Gastrocnemius medialis (tissue), 4 donors: ENCODE measurements around the gene GMNC. TPM values are rescaled to one million over a fixed set of nuclear protein-coding genes. Genes with fewer than 3 reads are reported as not detected.
A peak's percentile ranks its signal among the peaks of the same experiment; 100 is the strongest.

Experiments used
- ATAC-seq, 2 donors: fragments of 150-250 bp; one replicate each; pipeline ENCODE4 v1.9.1; 2016
- DNase-seq, 2 donors: peaks; one replicate each; pipeline ENCODE4 v3.0.0-alpha.2; 2019
- H3K27ac ChIP-seq, 4 donors: fragments of 200-600 bp; sonication (generic); 1 replicate in 1 of 4; 2 replicates in 3 of 4; pipeline ENCODE4 v1.5.1; 2016 to 2018; ENCODE audit warnings: mild to moderate bottlenecking in 2 of 4, moderate library complexity in 1 of 4
- H3K27me3 ChIP-seq, 3 donors: fragments of 200-600 bp; sonication (generic) in 2 of 3; 1 replicate in 1 of 3; 2 replicates in 2 of 3; pipeline versions ENCODE4 v1.5.1 to v1.6.0; 2016 to 2019; ENCODE audit warnings: mild to moderate bottlenecking in 1 of 3, moderate library complexity in 1 of 3
- H3K36me3 ChIP-seq, 2 donors: fragments of 200-600 bp; sonication (generic) in 1 of 2; one replicate each; pipeline ENCODE4 v1.5.1; 2017 to 2018
- H3K4me1 ChIP-seq, 2 donors: fragments of 200-600 bp; sonication (generic) in 1 of 2; one replicate each; pipeline ENCODE4 v1.5.1; 2016 to 2017; ENCODE audit warnings: mild to moderate bottlenecking in 2 of 2
- H3K4me3 ChIP-seq, 4 donors: fragments of 200-600 bp; sonication (generic) in 3 of 4; 1 replicate in 1 of 4; 2 replicates in 3 of 4; pipeline ENCODE4 v1.5.1; 2016 to 2019; ENCODE audit warnings: mild to moderate bottlenecking in 2 of 4
- H3K9me3 ChIP-seq, 3 donors: fragments of 200-600 bp; sonication (generic) in 2 of 3; 1 replicate in 1 of 3; 2 replicates in 2 of 3; pipeline ENCODE4 v1.5.1; 2016 to 2019
- CTCF ChIP-seq, 5 experiments: fragments of 450-650 bp in 3 of 5; fragments of 200-600 bp in 2 of 5; sonication (generic) in 2 of 5; IDR thresholded peaks in 4 of 5; conservative IDR thresholded peaks in 1 of 5; 1 replicate in 4 of 5; 2 replicates in 1 of 5; pipeline ENCODE4 v1.5.1; 2016 to 2019; ENCODE audit warnings: antibody characterized with exemption in 5 of 5, mild to moderate bottlenecking in 3 of 5, moderate library complexity in 3 of 5
- POLR2A ChIP-seq, 2 donors: fragments of 450-650 bp; IDR thresholded peaks; one replicate each; pipeline ENCODE4 v1.6.1; 2017; ENCODE audit warnings: antibody characterized with exemption in 2 of 2, mild to moderate bottlenecking in 2 of 2, moderate library complexity in 2 of 2
- in situ Hi-C, 4 donors: fragments of 200-750 bp; cut with MboI; loops; one replicate each; pipeline versions ENCODE4 v1.15.0 to v1.8.0; 2017; ENCODE audit warnings: low sequenced_read_pairs in 4 of 4
- intact Hi-C: fragments of 100-400 bp; cut with DNase I; formaldehyde crosslinking; loops from one replicate; pipeline ENCODE4 v1.15.1; 2023; ENCODE audit warnings: low total_unique reads
- total RNA-seq, 4 donors: library from RNA; depleted of rRNA; stranded (reverse); fragments of >200 nt; gene quantifications; one replicate each; pipeline versions ENCODE4 v1.1.0 to v1.2.3, GENCODE V29; 2016

Gene GMNC
- total RNA-seq, 4 donors from 2014 or later, result not detected

DNA sequence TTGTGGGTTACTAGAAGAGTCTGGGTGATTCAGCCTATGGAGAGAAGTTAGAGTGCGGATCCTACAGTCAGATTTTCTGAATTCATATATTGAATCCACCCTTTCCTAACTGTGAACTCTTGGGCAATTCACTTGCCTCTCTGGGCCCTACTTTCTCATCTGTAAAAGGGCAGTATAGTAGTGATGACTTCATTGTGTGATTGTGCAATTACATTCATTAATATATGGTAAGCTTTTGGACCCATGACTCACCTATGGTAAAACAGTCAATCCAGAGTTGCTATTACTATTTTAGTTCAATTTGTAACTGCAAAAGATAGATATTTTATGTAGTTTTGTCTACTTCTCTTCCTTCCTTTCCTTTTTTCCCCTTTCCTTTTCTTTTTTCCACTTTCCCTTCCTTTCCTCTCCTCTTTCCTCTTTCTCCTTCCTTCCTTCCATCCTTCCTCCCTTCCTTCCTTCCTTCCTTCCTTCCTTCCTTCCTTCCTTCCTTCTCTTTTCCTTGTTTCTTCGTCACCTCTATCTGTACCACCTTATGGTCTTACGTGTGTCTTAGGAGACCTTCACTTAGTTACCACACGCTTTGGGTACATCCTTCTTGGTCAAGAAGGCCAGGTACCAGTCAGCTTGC is 37.0 kb downstream of the GMNC start:
- intact Hi-C loops (no loop called here), in situ Hi-C loops (no loop called here)
- ATAC-seq (no peak), DNase-seq (no peak)
- no peaks in the 10 kb centered on the region for H3K9me3 ChIP-seq
- H3K27ac ChIP-seq, result no peak overlapping the region
- H3K4me3 ChIP-seq, result no peak overlapping the region
- TF ChIP-seq POLR2A (IDR thresholded peaks at IDR 0.05) (no peak), CTCF (IDR thresholded peaks at IDR 0.05 in 4 of 5, conservative IDR thresholded peaks at IDR 0.05 in 1 of 5) (no peak)
- no peaks in the 10 kb centered on the region for H3K36me3 ChIP-seq
- H3K27me3 ChIP-seq, result no peaks in the 10 kb centered on the region
- H3K4me1 ChIP-seq, result no peaks in the 10 kb centered on the region

- H3K27me3 ChIP-seq, result no peaks in the 10 kb centered on the region
- H3K4me1 ChIP-seq, result peaks cover 0 to 14% of the 10 kb centered on the region in 2 donors
- in situ Hi-C loops (no loop called here), intact Hi-C loops (loop anchor here (1.0 to 5.0 kb wide), 2 partner anchors 50 to 240 kb away; partner anchors contain the start of gene GMNC)
- peak; percentile 18 to 57 (median 38) for TF ChIP-seq CTCF (IDR thresholded peaks at IDR 0.05 in 4 of 5, conservative IDR thresholded peaks at IDR 0.05 in 1 of 5)
- TF ChIP-seq POLR2A (IDR thresholded peaks at IDR 0.05), result no peak
- no peak overlapping the region for H3K27ac ChIP-seq
- peak in 1 of 2 donors; percentile 39 for ATAC-seq
- H3K9me3 ChIP-seq, result no peaks in the 10 kb centered on the region
- H3K36me3 ChIP-seq, result no peaks in the 10 kb centered on the region
- no peak for DNase-seq
- peak overlapping the region in 1 of 4 donors; percentile 1 for H3K4me3 ChIP-seq
Measured at GRCh38 chr3:190811775-190812480, 50.6 kb downstream of the GMNC start.

DNA sequence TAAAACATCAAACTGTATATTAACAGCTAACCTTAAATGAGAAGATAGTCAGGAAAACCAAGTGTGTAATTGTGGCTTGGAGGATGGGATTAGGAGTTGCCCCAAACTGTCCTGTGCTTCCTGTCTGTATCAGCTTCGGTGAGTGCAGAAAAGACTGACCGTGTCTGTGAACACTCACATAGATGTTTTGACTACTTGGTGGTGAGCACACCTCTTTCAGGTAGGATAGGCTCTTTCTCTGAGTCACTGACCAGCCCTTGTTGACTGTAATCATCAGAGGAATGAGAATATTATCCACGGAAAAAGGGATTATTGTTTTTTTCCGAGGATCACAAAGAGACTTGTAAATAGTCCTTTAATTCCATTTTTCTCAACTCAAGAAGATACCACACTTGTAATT is 51.5 kb downstream of the GMNC start:
- Histone ChIP-seq H3K9me3 (no peaks in the 10 kb centered on the region), H3K4me3 (no peak overlapping the region), H3K27me3 (no peaks in the 10 kb centered on the region), H3K27ac (no peak overlapping the region), H3K36me3 (no peaks in the 10 kb centered on the region), H3K4me1 (peaks cover 0 to 15% of the 10 kb centered on the region in 2 donors)
- TF ChIP-seq POLR2A (IDR thresholded peaks at IDR 0.05) (no peak), CTCF (IDR thresholded peaks at IDR 0.05 in 4 of 5, conservative IDR thresholded peaks at IDR 0.05 in 1 of 5) (no peak)
- intact Hi-C loops (loop anchor here (5.0 kb wide), 1 partner anchor 241 kb away; no protein-coding TSS in a partner anchor), in situ Hi-C loops (no loop called here)
- DNase-seq, result no peak
- ATAC-seq, result no peak

GRCh38 chr3:190809351-190809750 is 53.1 kb downstream of the GMNC start:
- TF ChIP-seq CTCF (IDR thresholded peaks at IDR 0.05 in 4 of 5, conservative IDR thresholded peaks at IDR 0.05 in 1 of 5) (no peak), POLR2A (IDR thresholded peaks at IDR 0.05) (no peak)
- Histone ChIP-seq H3K4me1 (peaks cover 0 to 15% of the 10 kb centered on the region in 2 donors), H3K4me3 (no peak overlapping the region), H3K27me3 (no peaks in the 10 kb centered on the region), H3K9me3 (no peaks in the 10 kb centered on the region), H3K27ac (peak overlapping the region in 1 of 4 donors; percentile 51), H3K36me3 (no peaks in the 10 kb centered on the region)
- DNase-seq, result no peak
- ATAC-seq, result no peak
- in situ Hi-C loops (no loop called here), intact Hi-C loops (no loop called here)
